Stimulated activated CD8-positive, alpha-beta memory T cell treated with anti-CD3 and anti-CD28 coated beads, Interleukin-2, amount 100 ng/mL, for 1 hour (primary cell): Measurements from ENCODE around the gene PARD3B.

ENCODE experiments used
- DNase-seq, 2 donors: peaks; one replicate each; pipeline ENCODE4 v3.0.0-alpha.2; 2020; ENCODE audit warnings: low read depth in 2 of 2

Gene PARD3B

GRCh38 chr2:205386109-205386508, 840.8 kb downstream of the PARD3B start:
- DNase-seq, result no peak

- no peak for DNase-seq
Measured at GRCh38 chr2:205387350-205388055, 842.2 kb downstream of the PARD3B start.

- DNase-seq, result no peak
Measured at GRCh38 chr2:205390866-205391265, 845.6 kb downstream of the PARD3B start.

GRCh38 chr2:205401511-205401910, 856.2 kb downstream of the PARD3B start:
- DNase-seq, result no peak

GRCh38 chr2:205402011-205402410, 856.7 kb downstream of the PARD3B start:
- DNase-seq, result no peak

- DNase-seq, result no peak
Measured at GRCh38 chr2:205403244-205403825, 858.1 kb downstream of the PARD3B start.

- no peak for DNase-seq
Measured at GRCh38 chr2:205405194-205405593, 859.9 kb downstream of the PARD3B start.

GRCh38 chr2:205405752-205406151, 860.5 kb downstream of the PARD3B start:
- DNase-seq, result no peak

- no peak for DNase-seq
Measured at GRCh38 chr2:205407984-205408383, 862.7 kb downstream of the PARD3B start.

- no peak for DNase-seq
Measured at GRCh38 chr2:205408696-205409095, 863.4 kb downstream of the PARD3B start.

GRCh38 chr2:205409411-205409810, 864.1 kb downstream of the PARD3B start:
- DNase-seq, result no peak

GRCh38 chr2:205411558-205411957, 866.3 kb downstream of the PARD3B start:
- DNase-seq, result no peak

GRCh38 chr2:205424326-205424725, 879.1 kb downstream of the PARD3B start:
- DNase-seq, result no peak

- DNase-seq, result no peak
Measured at GRCh38 chr2:205425102-205425501, 879.8 kb downstream of the PARD3B start.

GRCh38 chr2:205427112-205427511, 881.8 kb downstream of the PARD3B start:
- no peak for DNase-seq

GRCh38 chr2:205428811-205429210, 883.5 kb downstream of the PARD3B start:
- DNase-seq, result no peak

- no peak for DNase-seq
Measured at GRCh38 chr2:205435970-205436369, 890.7 kb downstream of the PARD3B start.

- DNase-seq, result no peak
Measured at GRCh38 chr2:205438241-205438640, 893.0 kb downstream of the PARD3B start.

- DNase-seq, result no peak
Measured at GRCh38 chr2:205439621-205440020, 894.3 kb downstream of the PARD3B start.

GRCh38 chr2:205441524-205441923, 896.2 kb downstream of the PARD3B start:
- no peak for DNase-seq

GRCh38 chr2:205448189-205448588, 902.9 kb downstream of the PARD3B start:
- no peak for DNase-seq

GRCh38 chr2:205451901-205452512, 906.7 kb downstream of the PARD3B start:
- no peak for DNase-seq

GRCh38 chr2:205453202-205453601, 907.9 kb downstream of the PARD3B start:
- no peak for DNase-seq
